Measurements from ENCODE around the gene FOXO6. TPM values are rescaled to one million over a fixed set of nuclear protein-coding genes. Genes with fewer than 3 reads are reported as not detected.

Gene FOXO6
- total RNA-seq, 1 experiment from 2014 or later, result 6.1 TPM

GRCh38 chr1:41384579-41384978, 23.3 kb downstream of the FOXO6 start:
- ChIA-PET CTCF (no interaction called here), POLR2A (ENCODE audit: low non-redundant PET) (no interaction called here)
- intact Hi-C loops (cut with micrococcal nuclease; ENCODE audit: unreplicated experiment), result no loop called here
- no peaks in the 10 kb centered on the region for H3K27me3 ChIP-seq (replicated peaks; ENCODE audit: insufficient read depth, low read depth, low read length, poor library complexity)
- BruUV-seq (replicated peaks), result no TSS peak
- H3K9me3 ChIP-seq (ENCODE audit: low read depth, low read length, poor library complexity, severe bottlenecking), result no peaks in the 10 kb centered on the region
- DNase-seq (ENCODE audit: low spot score), result no peak
- H3K27ac ChIP-seq (ENCODE audit: low read depth, low read length, poor library complexity, severe bottlenecking), result no peak overlapping the region
- peaks cover 57% of the 10 kb centered on the region for H3K4me1 ChIP-seq (ENCODE audit: insufficient read depth, low read length, poor library complexity, severe bottlenecking)
- no peak for TF ChIP-seq CTCF (conservative IDR thresholded peaks at IDR 0.05; ENCODE audit: low read depth, low read length)
- no peak for TF ChIP-seq EZH2 (IDR thresholded peaks at IDR 0.05; ENCODE audit: borderline replicate concordance, low read depth, low read length, poor library complexity, severe bottlenecking)
- no peak overlapping the region for H3K4me3 ChIP-seq (ENCODE audit: low read depth, low read length, poor library complexity, severe bottlenecking)
- H3K36me3 ChIP-seq (ENCODE audit: insufficient read depth, low read length, poor library complexity, severe bottlenecking), result no peaks in the 10 kb centered on the region

GRCh38 chr1:41385398-41386195, 24.4 kb downstream of the FOXO6 start:
- peaks cover 47% of the 10 kb centered on the region for H3K4me1 ChIP-seq (ENCODE audit: insufficient read depth, low read length, poor library complexity, severe bottlenecking)
- no peak for DNase-seq (ENCODE audit: low spot score)
- ChIA-PET POLR2A (ENCODE audit: low non-redundant PET) (no interaction called here), CTCF (no interaction called here)
- intact Hi-C loops (cut with micrococcal nuclease; ENCODE audit: unreplicated experiment), result no loop called here
- no peaks in the 10 kb centered on the region for H3K36me3 ChIP-seq (ENCODE audit: insufficient read depth, low read length, poor library complexity, severe bottlenecking)
- TF ChIP-seq CTCF (conservative IDR thresholded peaks at IDR 0.05; ENCODE audit: low read depth, low read length) (no peak), EZH2 (IDR thresholded peaks at IDR 0.05; ENCODE audit: borderline replicate concordance, low read depth, low read length, poor library complexity, severe bottlenecking) (no peak)
- no peaks in the 10 kb centered on the region for H3K9me3 ChIP-seq (ENCODE audit: low read depth, low read length, poor library complexity, severe bottlenecking)
- no peak overlapping the region for H3K4me3 ChIP-seq (ENCODE audit: low read depth, low read length, poor library complexity, severe bottlenecking)
- BruUV-seq (replicated peaks), result no TSS peak
- no peak overlapping the region for H3K27ac ChIP-seq (ENCODE audit: low read depth, low read length, poor library complexity, severe bottlenecking)
- H3K27me3 ChIP-seq (replicated peaks; ENCODE audit: insufficient read depth, low read depth, low read length, poor library complexity), result no peaks in the 10 kb centered on the region

GRCh38 chr1:41386196-41386663, 25.0 kb downstream of the FOXO6 start:
- Histone ChIP-seq H3K27ac (ENCODE audit: low read depth, low read length, poor library complexity, severe bottlenecking) (no peak overlapping the region), H3K36me3 (ENCODE audit: insufficient read depth, low read length, poor library complexity, severe bottlenecking) (no peaks in the 10 kb centered on the region), H3K27me3 (replicated peaks; ENCODE audit: insufficient read depth, low read depth, low read length, poor library complexity) (no peaks in the 10 kb centered on the region), H3K4me1 (ENCODE audit: insufficient read depth, low read length, poor library complexity, severe bottlenecking) (peaks cover 41% of the 10 kb centered on the region), H3K9me3 (ENCODE audit: low read depth, low read length, poor library complexity, severe bottlenecking) (no peaks in the 10 kb centered on the region), H3K4me3 (ENCODE audit: low read depth, low read length, poor library complexity, severe bottlenecking) (no peak overlapping the region)
- ChIA-PET CTCF (no interaction called here), POLR2A (ENCODE audit: low non-redundant PET) (interaction anchor here (0.5 kb wide), 1 partner anchor 18 kb away, joined by 4 read pairs; no protein-coding TSS in a partner anchor)
- intact Hi-C loops (cut with micrococcal nuclease; ENCODE audit: unreplicated experiment), result no loop called here
- no peak for DNase-seq (ENCODE audit: low spot score)
- TF ChIP-seq EZH2 (IDR thresholded peaks at IDR 0.05; ENCODE audit: borderline replicate concordance, low read depth, low read length, poor library complexity, severe bottlenecking), result no peak
- no peak for TF ChIP-seq CTCF (conservative IDR thresholded peaks at IDR 0.05; ENCODE audit: low read depth, low read length)
- BruUV-seq (replicated peaks), result no TSS peak
